GM12891 (cell line): ENCODE data around the gene IL17F.
"Not testable (repeated sequence)": the region's sequence is repeated elsewhere in the genome, so short reads cannot be mapped to it uniquely, and the experiment has no call there.

Experiments
- DNase-seq: peaks from one replicate; pipeline ENCODE4 v3.0.0; 2011; ENCODE audit warnings: low spot score; ENCODE audit not compliant: insufficient read length
- FAIRE-seq: peaks from 2 replicates; lab custom pipeline; 2011; peaks lifted over from hg19 to GRCh38; lab: Jason Lieb, UNC
- PAX5 ChIP-seq: IDR thresholded peaks from 2 replicates; pipeline ENCODE4 v1.6.1; 2011; ENCODE audit warnings: low read length, moderate library complexity, mild to moderate bottlenecking; ENCODE audit not compliant: insufficient read depth, severe bottlenecking
- POLR2A ChIP-seq: IDR thresholded peaks from 2 replicates; pipeline ENCODE4 v1.6.1; 2011; ENCODE audit warnings: low read depth, low read length, control low read depth
- POLR2AphosphoS5 ChIP-seq: IDR thresholded peaks from 2 replicates; pipeline ENCODE4 v1.6.1; 2011; ENCODE audit warnings: low read depth, low read length, control low read depth
- POU2F2 ChIP-seq: IDR thresholded peaks from 2 replicates; pipeline ENCODE4 v1.6.1; 2011; ENCODE audit warnings: low read depth, mild to moderate bottlenecking, control low read depth, low read length, moderate library complexity
- SPI1 ChIP-seq: IDR thresholded peaks from 2 replicates; pipeline ENCODE4 v1.6.1; 2011; ENCODE audit warnings: low read depth, low read length, control low read depth
- TAF1 ChIP-seq: IDR thresholded peaks from 2 replicates; pipeline ENCODE4 v1.6.1; 2011; ENCODE audit warnings: low read depth, low read length, control low read depth

The IL17F gene

DNA sequence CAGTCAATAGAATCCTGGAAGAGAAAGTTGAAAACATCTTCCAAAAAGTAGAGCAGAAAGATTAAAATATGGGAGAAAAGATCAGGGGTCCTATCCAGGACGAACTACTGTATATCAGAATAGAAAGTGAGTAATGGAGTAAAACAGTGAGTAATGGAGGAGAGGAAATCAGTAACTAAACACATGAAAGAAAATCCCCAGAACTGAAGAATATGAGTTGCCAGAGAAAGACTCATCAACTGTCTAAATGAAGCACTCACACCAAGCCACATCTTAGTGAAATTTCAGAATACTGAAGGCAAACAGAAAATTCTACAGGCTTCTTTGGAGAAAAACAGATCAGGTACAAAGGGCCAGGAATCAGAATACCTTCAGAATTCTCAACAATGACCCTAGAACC is 43.3 kb downstream of the IL17F start:
- FAIRE-seq, result no peak
- no peak for DNase-seq

DNA sequence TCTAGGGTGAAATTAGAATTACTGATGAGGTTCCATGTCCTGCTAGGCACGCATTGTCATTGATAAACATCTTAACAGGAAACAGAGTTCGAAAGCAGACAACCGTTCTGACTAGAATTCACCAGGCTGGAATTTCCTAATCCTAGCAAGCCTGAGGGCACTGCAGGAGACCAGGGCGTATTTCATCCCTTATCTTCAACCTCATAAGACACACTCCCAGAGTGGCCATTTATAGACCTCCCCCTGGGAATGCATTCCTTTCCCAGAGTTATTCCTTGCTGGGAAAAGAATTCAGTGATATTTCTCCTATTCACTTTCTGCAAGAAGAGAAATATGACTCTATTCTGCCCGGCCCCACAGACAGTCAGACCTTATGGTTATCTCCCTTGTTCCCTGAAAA is 44.2 kb downstream of the IL17F start:
- not testable (repeated sequence) for DNase-seq, FAIRE-seq

More for the DNA sequence above, 43.3 kb downstream of the IL17F start:
- no peak for TF ChIP-seq SPI1
- TF ChIP-seq POLR2A, result no peak
- TF ChIP-seq POU2F2, result no peak
- no peak for TF ChIP-seq POLR2AphosphoS5
- no peak for TF ChIP-seq TAF1
- no peak for TF ChIP-seq PAX5

DNA sequence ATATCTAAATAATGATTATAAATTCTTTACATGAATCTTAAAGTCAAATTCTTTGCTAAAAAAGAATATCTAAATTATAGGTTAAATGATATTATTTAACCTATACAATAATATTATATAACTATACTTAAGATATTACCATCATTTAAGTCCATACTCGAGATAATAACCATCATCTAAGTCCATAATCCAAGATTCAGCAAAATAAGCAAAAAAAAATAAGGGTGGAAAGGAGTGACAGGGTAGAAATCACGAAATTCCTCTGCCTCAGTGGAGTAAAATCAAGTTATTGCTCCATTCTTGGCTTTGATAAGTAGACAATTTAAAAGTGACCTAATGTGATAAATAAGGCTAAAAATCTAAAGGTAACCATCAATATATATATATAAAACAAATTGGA is 48.4 kb downstream of the IL17F start:
- no peak for FAIRE-seq
- no peak for TF ChIP-seq SPI1
- no peak for TF ChIP-seq PAX5
- TF ChIP-seq POU2F2, result no peak
- TF ChIP-seq POLR2A, result no peak
- TF ChIP-seq TAF1, result no peak
- TF ChIP-seq POLR2AphosphoS5, result no peak
- DNase-seq, result no peak

GRCh38 chr6:52191824-52192223 is 52.5 kb downstream of the IL17F start:
- FAIRE-seq (no peak), DNase-seq (no peak)
- TF ChIP-seq SPI1 (no peak), POLR2A (no peak), TAF1 (no peak), PAX5 (no peak), POU2F2 (no peak), POLR2AphosphoS5 (no peak)

GRCh38 chr6:52190409-52190808 is 53.9 kb downstream of the IL17F start:
- TF ChIP-seq SPI1, result no peak
- TF ChIP-seq PAX5, result no peak
- TF ChIP-seq TAF1, result no peak
- no peak for TF ChIP-seq POU2F2
- TF ChIP-seq POLR2A, result no peak
- TF ChIP-seq POLR2AphosphoS5, result no peak
- FAIRE-seq (no peak), DNase-seq (no peak)

- DNase-seq, result no peak
- no peak for TF ChIP-seq POLR2A
- no peak for TF ChIP-seq SPI1
- no peak for TF ChIP-seq PAX5
- no peak for TF ChIP-seq POLR2AphosphoS5
- TF ChIP-seq POU2F2, result no peak
- no peak for TF ChIP-seq TAF1
- FAIRE-seq, result no peak
These were observed 54.3 kb downstream of the IL17F start for GRCh38 chr6:52189974-52190373.

DNA sequence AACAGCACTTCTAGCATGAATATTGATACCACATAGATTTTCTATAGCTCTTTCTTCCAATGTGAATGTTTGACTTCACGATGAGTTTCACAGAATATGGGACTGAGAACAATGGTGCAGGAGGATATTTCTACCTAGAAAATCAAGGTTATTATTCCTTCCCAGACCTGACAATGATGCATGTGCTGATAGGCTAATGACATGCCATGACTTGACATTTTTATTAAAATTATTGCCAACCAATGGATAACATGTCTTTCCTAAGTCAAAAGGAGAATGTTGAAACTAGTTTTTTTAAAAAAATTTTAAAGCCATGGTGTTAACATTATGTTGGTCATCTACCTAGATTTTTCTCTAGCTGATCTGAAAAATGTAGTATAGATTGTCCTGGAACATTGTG is 57.2 kb downstream of the IL17F start:
- FAIRE-seq, result no peak
- DNase-seq, result no peak
- TF ChIP-seq POLR2AphosphoS5 (no peak), SPI1 (no peak), PAX5 (no peak)
